HEK293 (cell line): ENCODE data around the gene XCL1.

Source experiments
- CTCF ChIA-PET: fragments of 350-600 bp; formaldehyde crosslinking; extraction: SDS; loops from one replicate; lab custom pipeline; 2021; ENCODE audit warnings: antibody characterized with exemption; lab: Yijun Ruan, JAX
- POLR2A ChIA-PET: fragments of 300-600 bp; formaldehyde crosslinking; extraction: SDS; loops from one replicate; lab custom pipeline; 2020; ENCODE audit warnings: antibody characterized with exemption, inconsistent platforms; lab: Yijun Ruan, JAX
- H3K27ac ChIP-seq: fragments of 200-500 bp; sonication (Bioruptor generic); 2 replicates; pipeline ENCODE4 v1.5.1; 2014; ENCODE audit warnings: low read depth, low read length, control low read depth, inconsistent platforms; ENCODE audit errors: extremely low read depth
- H3K36me3 ChIP-seq, 2 experiments: fragments of 200-500 bp in 1 of 2; sonication (Bioruptor generic) in 1 of 2; 1 replicate in 1 of 2; 2 replicates in 1 of 2; pipeline ENCODE4 v1.5.1; 2014 to 2017; ENCODE audit warnings: inconsistent platforms in 2 of 2, low read length in 2 of 2; ENCODE audit not compliant: control insufficient read depth in 2 of 2, insufficient read depth in 1 of 2
- H3K4me1 ChIP-seq: fragments of 200-500 bp; sonication (Bioruptor generic); 2 replicates; pipeline ENCODE4 v1.5.1; 2014; ENCODE audit warnings: mild to moderate bottlenecking, low read length, inconsistent platforms; ENCODE audit not compliant: control insufficient read depth, insufficient read depth
- H3K4me3 ChIP-seq: 2 replicates; pipeline ENCODE4 v1.5.1; 2011; ENCODE audit warnings: low read depth, mild to moderate bottlenecking, control low read depth, low read length, moderate library complexity
- H3K9me3 ChIP-seq: fragments of 200-500 bp; sonication (Bioruptor generic); 2 replicates; pipeline ENCODE4 v1.5.1; 2014; ENCODE audit warnings: low read depth, low read length, inconsistent platforms; ENCODE audit not compliant: control insufficient read depth, insufficient read depth
- GLI4 ChIP-seq: fragments of 450-650 bp; formaldehyde crosslinking; IDR thresholded peaks from 2 replicates; pipeline ENCODE4 v1.5.1; 2016; ENCODE audit warnings: missing biosample characterization, missing genetic modification characterization
- MEIS1 ChIP-seq: sonication (generic); formaldehyde crosslinking; IDR thresholded peaks from 2 replicates; pipeline ENCODE4 v1.8.1; 2022; ENCODE audit warnings: missing genetic modification reagents, mild to moderate bottlenecking, borderline replicate concordance
- REPIN1 ChIP-seq: fragments of 450-650 bp; formaldehyde crosslinking; IDR thresholded peaks from 2 replicates; pipeline ENCODE4 v1.5.1; 2017; ENCODE audit warnings: missing biosample characterization, missing genetic modification characterization, low read depth
- SALL2 ChIP-seq: fragments of 450-650 bp; formaldehyde crosslinking; IDR thresholded peaks from 2 replicates; pipeline ENCODE4 v1.5.0; 2017; ENCODE audit warnings: missing biosample characterization, mild to moderate bottlenecking, missing genetic modification characterization, borderline replicate concordance
- ZNF24 ChIP-seq: fragments of 450-650 bp; formaldehyde crosslinking; IDR thresholded peaks from 2 replicates; pipeline ENCODE4 v1.5.1; 2016; ENCODE audit warnings: missing biosample characterization, missing genetic modification characterization
- ZNF302 ChIP-seq: fragments of 450-650 bp; formaldehyde crosslinking; IDR thresholded peaks from 2 replicates; pipeline ENCODE4 v1.5.1; 2016; ENCODE audit warnings: missing biosample characterization, missing genetic modification characterization, low read depth
- ZNF335 ChIP-seq: fragments of 450-650 bp; formaldehyde crosslinking; conservative IDR thresholded peaks from 2 replicates; pipeline ENCODE4 v1.5.1; 2016; ENCODE audit warnings: missing biosample characterization, missing genetic modification characterization
- ZNF37A ChIP-seq: fragments of 450-650 bp; IDR thresholded peaks from 2 replicates; pipeline ENCODE4 v1.5.1; 2018; ENCODE audit warnings: missing biosample characterization, missing genetic modification characterization
- ZNF394 ChIP-seq: fragments of 450-650 bp; formaldehyde crosslinking; IDR thresholded peaks from 2 replicates; pipeline ENCODE4 v1.5.1; 2016; ENCODE audit warnings: missing biosample characterization, missing genetic modification characterization, mild to moderate bottlenecking, moderate library complexity, borderline replicate concordance
- ZNF473 ChIP-seq: fragments of 450-650 bp; formaldehyde crosslinking; IDR thresholded peaks from 2 replicates; pipeline ENCODE4 v1.5.1; 2017; ENCODE audit warnings: missing biosample characterization, missing genetic modification characterization
- ZNF549 ChIP-seq: fragments of 450-650 bp; IDR thresholded peaks from 2 replicates; pipeline ENCODE4 v1.5.1; 2018; ENCODE audit warnings: missing biosample characterization, missing genetic modification characterization, mild to moderate bottlenecking, inconsistent platforms, moderate library complexity
- TF ChIP-seq, protein P1 (sequence below): fragments of 450-650 bp; formaldehyde crosslinking; IDR thresholded peaks from 2 replicates; pipeline ENCODE4 v1.5.0; 2017; ENCODE audit warnings: missing biosample characterization, missing genetic modification characterization, borderline replicate concordance
- TF ChIP-seq, protein P2 (sequence below): fragments of 450-650 bp; formaldehyde crosslinking; conservative IDR thresholded peaks from 2 replicates; pipeline ENCODE4 v1.5.1; 2016; ENCODE audit warnings: low read depth, missing biosample characterization, missing genetic modification characterization
- TF ChIP-seq, protein P3 (sequence below): fragments of 450-650 bp; formaldehyde crosslinking; IDR thresholded peaks from 2 replicates; pipeline ENCODE4 v1.5.1; 2016; ENCODE audit warnings: missing biosample characterization, missing genetic modification characterization
- TF ChIP-seq, protein P4 (sequence below): fragments of 450-650 bp; formaldehyde crosslinking; IDR thresholded peaks from 2 replicates; pipeline ENCODE4 v1.5.1; 2016; ENCODE audit warnings: missing biosample characterization, missing genetic modification characterization
- TF ChIP-seq, protein P5 (sequence below): fragments of 450-650 bp; formaldehyde crosslinking; IDR thresholded peaks from 2 replicates; pipeline ENCODE4 v1.5.1; 2017; ENCODE audit warnings: missing biosample characterization, missing genetic modification characterization
- TF ChIP-seq, protein P6 (sequence below): fragments of 450-650 bp; formaldehyde crosslinking; IDR thresholded peaks from 2 replicates; pipeline ENCODE4 v1.5.1; 2016; ENCODE audit warnings: missing biosample characterization, missing genetic modification characterization, low read depth

XCL1 gene

DNA sequence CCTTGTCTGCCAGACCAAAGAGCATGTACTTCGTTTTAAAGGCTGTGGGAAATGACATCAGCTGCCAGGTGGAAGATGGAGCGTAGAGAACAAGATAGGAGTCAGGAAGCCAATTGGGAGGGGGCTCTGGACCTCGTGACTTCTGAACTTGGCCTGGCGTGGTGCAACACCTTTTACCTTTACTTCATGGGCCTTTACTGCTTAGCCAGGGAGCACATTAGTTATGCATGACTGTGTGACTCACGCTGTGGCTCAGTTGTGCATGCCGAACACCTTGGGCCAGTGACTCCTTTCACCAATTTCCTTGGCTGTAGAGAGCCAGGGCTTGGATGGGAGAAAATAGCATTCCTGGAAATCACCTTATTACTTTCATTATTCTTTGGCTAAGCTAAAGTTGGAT lies 7.2 kb downstream of the XCL1 start:
- H3K4me3 ChIP-seq = no peak overlapping the region
- ChIA-PET POLR2A (no interaction called here), CTCF (no interaction called here)
- no peak for TF ChIP-seq ZNF37A (tag by site-specific recombination)
- TF ChIP-seq, protein P1, sequence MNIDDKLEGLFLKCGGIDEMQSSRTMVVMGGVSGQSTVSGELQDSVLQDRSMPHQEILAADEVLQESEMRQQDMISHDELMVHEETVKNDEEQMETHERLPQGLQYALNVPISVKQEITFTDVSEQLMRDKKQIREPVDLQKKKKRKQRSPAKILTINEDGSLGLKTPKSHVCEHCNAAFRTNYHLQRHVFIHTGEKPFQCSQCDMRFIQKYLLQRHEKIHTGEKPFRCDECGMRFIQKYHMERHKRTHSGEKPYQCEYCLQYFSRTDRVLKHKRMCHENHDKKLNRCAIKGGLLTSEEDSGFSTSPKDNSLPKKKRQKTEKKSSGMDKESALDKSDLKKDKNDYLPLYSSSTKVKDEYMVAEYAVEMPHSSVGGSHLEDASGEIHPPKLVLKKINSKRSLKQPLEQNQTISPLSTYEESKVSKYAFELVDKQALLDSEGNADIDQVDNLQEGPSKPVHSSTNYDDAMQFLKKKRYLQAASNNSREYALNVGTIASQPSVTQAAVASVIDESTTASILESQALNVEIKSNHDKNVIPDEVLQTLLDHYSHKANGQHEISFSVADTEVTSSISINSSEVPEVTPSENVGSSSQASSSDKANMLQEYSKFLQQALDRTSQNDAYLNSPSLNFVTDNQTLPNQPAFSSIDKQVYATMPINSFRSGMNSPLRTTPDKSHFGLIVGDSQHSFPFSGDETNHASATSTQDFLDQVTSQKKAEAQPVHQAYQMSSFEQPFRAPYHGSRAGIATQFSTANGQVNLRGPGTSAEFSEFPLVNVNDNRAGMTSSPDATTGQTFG = no peak
- TF ChIP-seq, protein P2, sequence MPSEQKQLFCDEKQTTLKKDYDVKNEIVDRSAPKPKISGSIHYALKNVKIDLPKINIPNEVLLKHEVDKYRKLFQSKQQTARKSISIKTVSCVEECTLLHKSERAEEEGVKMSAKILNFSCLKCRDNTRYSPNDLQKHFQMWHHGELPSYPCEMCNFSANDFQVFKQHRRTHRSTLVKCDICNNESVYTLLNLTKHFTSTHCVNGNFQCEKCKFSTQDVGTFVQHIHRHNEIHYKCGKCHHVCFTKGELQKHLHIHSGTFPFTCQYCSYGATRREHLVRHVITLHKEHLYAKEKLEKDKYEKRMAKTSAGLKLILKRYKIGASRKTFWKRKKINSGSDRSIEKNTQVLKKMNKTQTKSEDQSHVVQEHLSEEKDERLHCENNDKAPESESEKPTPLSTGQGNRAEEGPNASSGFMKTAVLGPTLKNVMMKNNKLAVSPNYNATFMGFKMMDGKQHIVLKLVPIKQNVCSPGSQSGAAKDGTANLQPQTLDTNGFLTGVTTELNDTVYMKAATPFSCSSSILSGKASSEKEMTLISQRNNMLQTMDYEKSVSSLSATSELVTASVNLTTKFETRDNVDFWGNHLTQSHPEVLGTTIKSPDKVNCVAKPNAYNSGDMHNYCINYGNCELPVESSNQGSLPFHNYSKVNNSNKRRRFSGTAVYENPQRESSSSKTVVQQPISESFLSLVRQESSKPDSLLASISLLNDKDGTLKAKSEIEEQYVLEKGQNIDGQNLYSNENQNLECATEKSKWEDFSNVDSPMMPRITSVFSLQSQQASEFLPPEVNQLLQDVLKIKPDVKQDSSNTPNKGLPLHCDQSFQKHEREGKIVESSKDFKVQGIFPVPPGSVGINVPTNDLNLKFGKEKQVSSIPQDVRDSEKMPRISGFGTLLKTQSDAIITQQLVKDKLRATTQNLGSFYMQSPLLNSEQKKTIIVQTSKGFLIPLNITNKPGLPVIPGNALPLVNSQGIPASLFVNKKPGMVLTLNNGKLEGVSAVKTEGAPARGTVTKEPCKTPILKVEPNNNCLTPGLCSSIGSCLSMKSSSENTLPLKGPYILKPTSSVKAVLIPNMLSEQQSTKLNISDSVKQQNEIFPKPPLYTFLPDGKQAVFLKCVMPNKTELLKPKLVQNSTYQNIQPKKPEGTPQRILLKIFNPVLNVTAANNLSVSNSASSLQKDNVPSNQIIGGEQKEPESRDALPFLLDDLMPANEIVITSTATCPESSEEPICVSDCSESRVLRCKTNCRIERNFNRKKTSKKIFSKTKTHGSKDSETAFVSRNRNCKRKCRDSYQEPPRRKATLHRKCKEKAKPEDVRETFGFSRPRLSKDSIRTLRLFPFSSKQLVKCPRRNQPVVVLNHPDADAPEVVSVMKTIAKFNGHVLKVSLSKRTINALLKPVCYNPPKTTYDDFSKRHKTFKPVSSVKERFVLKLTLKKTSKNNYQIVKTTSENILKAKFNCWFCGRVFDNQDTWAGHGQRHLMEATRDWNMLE = no peak
- TF ChIP-seq ZNF24 (tag by site-specific recombination) = no peak
- TF ChIP-seq, protein P3, sequence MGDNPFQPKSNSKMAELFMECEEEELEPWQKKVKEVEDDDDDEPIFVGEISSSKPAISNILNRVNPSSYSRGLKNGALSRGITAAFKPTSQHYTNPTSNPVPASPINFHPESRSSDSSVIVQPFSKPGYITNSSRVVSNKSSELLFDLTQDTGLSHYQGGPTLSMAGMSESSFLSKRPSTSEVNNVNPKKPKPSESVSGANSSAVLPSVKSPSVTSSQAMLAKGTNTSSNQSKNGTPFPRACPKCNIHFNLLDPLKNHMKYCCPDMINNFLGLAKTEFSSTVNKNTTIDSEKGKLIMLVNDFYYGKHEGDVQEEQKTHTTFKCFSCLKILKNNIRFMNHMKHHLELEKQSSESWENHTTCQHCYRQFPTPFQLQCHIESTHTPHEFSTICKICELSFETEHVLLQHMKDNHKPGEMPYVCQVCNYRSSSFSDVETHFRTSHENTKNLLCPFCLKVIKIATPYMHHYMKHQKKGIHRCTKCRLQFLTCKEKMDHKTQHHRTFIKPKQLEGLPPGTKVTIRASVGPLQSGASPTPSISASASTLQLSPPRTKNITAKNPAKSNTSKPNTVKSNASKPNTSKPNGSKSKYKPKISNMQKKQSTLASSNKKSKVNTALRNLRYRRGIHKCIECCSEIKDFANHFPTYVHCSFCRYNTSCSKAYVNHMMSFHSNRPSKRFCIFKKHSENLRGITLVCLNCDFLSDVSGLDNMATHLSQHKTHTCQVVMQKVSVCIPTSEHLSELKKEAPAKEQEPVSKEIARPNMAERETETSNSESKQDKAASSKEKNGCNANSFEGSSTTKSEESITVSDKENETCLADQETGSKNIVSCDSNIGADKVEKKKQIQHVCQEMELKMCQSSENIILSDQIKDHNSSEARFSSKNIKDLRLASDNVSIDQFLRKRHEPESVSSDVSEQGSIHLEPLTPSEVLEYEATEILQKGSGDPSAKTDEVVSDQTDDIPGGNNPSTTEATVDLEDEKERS (tag by site-specific recombination) = no peak
- TF ChIP-seq, protein P4, sequence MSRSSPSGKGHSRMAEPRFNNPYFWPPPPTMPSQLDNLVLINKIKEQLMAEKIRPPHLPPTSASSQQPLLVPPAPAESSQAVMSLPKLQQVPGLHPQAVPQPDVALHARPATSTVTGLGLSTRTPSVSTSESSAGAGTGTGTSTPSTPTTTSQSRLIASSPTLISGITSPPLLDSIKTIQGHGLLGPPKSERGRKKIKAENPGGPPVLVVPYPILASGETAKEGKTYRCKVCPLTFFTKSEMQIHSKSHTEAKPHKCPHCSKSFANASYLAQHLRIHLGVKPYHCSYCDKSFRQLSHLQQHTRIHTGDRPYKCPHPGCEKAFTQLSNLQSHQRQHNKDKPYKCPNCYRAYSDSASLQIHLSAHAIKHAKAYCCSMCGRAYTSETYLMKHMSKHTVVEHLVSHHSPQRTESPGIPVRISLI (tag by site-specific recombination) = no peak
- no peak for TF ChIP-seq ZNF394 (tag by site-specific recombination)
- no peak for TF ChIP-seq REPIN1 (tag by site-specific recombination)
- TF ChIP-seq ZNF549 = no peak
- TF ChIP-seq SALL2 (tag by site-specific recombination) = no peak
- TF ChIP-seq, protein P5, sequence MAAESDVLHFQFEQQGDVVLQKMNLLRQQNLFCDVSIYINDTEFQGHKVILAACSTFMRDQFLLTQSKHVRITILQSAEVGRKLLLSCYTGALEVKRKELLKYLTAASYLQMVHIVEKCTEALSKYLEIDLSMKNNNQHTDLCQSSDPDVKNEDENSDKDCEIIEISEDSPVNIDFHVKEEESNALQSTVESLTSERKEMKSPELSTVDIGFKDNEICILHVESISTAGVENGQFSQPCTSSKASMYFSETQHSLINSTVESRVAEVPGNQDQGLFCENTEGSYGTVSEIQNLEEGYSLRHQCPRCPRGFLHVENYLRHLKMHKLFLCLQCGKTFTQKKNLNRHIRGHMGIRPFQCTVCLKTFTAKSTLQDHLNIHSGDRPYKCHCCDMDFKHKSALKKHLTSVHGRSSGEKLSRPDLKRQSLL (tag by site-specific recombination) = no peak
- TF ChIP-seq GLI4 = no peak
- TF ChIP-seq ZNF473 = no peak
- no peak for TF ChIP-seq ZNF302 (tag by site-specific recombination)
- no peak for TF ChIP-seq MEIS1
- TF ChIP-seq, protein P6, sequence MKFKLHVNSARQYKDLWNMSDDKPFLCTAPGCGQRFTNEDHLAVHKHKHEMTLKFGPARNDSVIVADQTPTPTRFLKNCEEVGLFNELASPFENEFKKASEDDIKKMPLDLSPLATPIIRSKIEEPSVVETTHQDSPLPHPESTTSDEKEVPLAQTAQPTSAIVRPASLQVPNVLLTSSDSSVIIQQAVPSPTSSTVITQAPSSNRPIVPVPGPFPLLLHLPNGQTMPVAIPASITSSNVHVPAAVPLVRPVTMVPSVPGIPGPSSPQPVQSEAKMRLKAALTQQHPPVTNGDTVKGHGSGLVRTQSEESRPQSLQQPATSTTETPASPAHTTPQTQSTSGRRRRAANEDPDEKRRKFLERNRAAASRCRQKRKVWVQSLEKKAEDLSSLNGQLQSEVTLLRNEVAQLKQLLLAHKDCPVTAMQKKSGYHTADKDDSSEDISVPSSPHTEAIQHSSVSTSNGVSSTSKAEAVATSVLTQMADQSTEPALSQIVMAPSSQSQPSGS (tag by site-specific recombination) = no peak
- TF ChIP-seq ZNF335 (tag by site-specific recombination) = no peak
- TF ChIP-seq, all 188 proteins: peak for 0
- no peaks in the 10 kb centered on the region for H3K9me3 ChIP-seq
- peaks cover 3% of the 10 kb centered on the region; the same call in 1 of the 2 replicates for H3K4me1 ChIP-seq
- H3K27ac ChIP-seq = no peak overlapping the region
- no peaks in the 10 kb centered on the region for H3K36me3 ChIP-seq
